GM19025 (cell line): ENCODE data around the gene OR5T1.

Experiments
- ATAC-seq: cut with Tn5 transposase; IDR thresholded peaks from one replicate; pipeline ENCODE4 v1.9.1; 2021; ENCODE audit warnings: mild to moderate bottlenecking, low read depth, moderate library complexity; ENCODE audit not compliant: unreplicated experiment

Gene OR5T1

DNA sequence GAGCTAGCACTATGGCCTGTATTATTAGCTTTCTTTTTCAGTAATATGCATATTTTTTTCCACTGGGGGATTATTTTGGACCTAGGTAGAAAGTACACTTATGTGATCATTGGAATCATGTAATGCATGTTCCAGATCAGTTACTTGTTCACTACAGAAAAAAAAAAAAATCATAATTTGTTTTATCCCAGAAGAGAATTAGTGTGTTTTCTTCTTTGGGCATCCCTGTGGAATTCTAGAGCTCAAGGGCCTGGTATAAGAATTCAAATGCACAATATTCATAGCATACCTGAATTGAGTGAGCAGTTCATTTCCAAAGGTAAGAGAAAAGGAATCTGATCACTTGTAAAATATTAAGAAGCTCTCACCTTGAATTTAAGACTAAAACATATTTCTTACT lies at the start of gene OR5T1:
OR5T1 (plus strand) TSS at position 301 of the 400 bp plus-strand sequence. CDS start 1,485 bp downstream, outside the sequence.
- ATAC-seq = no peak

GRCh38 chr11:56234155-56234554 lies 39.8 kb upstream of the OR5T1 start, which contains the start of gene OR5T2:
Gene OR5T2, minus strand, starts transcription at chr11:56234255. Its CDS starts 1,193 bp downstream, at chr11:56233062.
- ATAC-seq = no peak

GRCh38 chr11:56251954-56252353 lies 22.0 kb upstream of the OR5T1 start, which contains the start of gene OR5T3:
Gene OR5T3, plus strand, starts transcription at chr11:56252254. Its CDS starts 0 bp downstream, at chr11:56252254.
- no peak for ATAC-seq

GRCh38 chr11:56271092-56271491 lies 2.9 kb upstream of the OR5T1 start:
- no peak for ATAC-seq

GRCh38 chr11:56292154-56292553 lies 18.2 kb downstream of the OR5T1 start, which contains the start of gene OR8H1:
Gene OR8H1, minus strand, starts transcription at chr11:56292254. Its CDS starts 1,192 bp downstream, at chr11:56291062.
- no peak for ATAC-seq

DNA sequence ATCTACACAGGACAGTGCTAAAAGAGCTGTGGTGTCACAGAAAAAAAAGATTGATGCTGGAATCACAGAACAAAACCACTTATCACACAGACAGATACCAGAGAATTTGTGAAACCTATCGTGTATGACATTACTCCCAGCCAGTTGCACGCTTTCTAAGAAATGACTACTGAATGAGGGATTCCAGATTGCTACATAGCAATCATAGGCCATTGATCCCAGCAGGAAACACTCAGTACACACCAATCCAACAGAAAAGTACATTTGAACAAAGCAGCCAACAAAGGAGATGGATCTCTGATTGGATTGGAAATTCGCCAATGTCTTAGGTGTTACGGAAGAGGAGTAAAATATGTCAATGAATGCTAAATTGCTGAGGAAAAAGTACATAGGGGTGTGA lies 22.9 kb downstream of the OR5T1 start:
- ATAC-seq = no peak

DNA sequence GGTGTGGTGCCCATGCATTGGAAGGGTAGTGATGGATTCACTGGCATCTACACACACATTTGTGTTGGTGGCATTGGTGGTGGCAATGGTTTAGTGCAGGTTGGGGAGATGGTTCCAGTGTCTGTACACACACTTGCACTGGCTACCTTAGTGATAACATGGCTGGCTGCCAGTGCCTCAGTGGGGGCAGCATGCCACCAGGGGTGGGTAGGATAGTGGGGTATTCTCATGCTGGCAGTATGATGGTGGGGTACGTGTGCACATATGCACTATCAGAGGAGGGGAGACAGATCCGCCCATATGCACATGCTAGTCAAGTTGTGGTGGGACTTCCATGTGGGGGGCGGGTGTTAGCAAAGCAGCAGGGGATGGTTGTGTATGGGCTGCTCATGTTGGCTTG lies 33.9 kb downstream of the OR5T1 start:
- ATAC-seq = no peak

GRCh38 chr11:56314844-56315243 lies 40.9 kb downstream of the OR5T1 start, which contains the start of gene OR8K3:
Gene OR8K3, plus strand, starts transcription at chr11:56315144. Its CDS starts 3,163 bp downstream, at chr11:56318307.
- no peak for ATAC-seq
